SJSA1 (cell line): ENCODE data around the gene SYNDIG1. TPM values are rescaled to one million over a fixed set of nuclear protein-coding genes. Genes with fewer than 3 reads are reported as not detected.

Experiments
- DNase-seq, 2 experiments: peaks; one replicate each; pipeline ENCODE4 v3.0.0-alpha.2; 2015 to 2020; ENCODE audit warnings: low spot score in 2 of 2, low read depth in 1 of 2
- H3K27ac ChIP-seq: fragments of 250-450 bp; sonication (Bioruptor Pico); 2 replicates; pipeline ENCODE4 v1.5.1; 2020; ENCODE audit warnings: mild to moderate bottlenecking, moderate library complexity
- H3K27me3 ChIP-seq: fragments of 250-450 bp; sonication (Bioruptor Pico); replicated peaks from 2 replicates; pipeline ENCODE4 v1.5.1; 2020; ENCODE audit warnings: mild to moderate bottlenecking, moderate library complexity
- H3K36me3 ChIP-seq: fragments of 250-450 bp; sonication (Bioruptor Pico); 2 replicates; pipeline ENCODE4 v1.5.1; 2020; ENCODE audit warnings: mild to moderate bottlenecking
- H3K4me1 ChIP-seq: fragments of 250-450 bp; sonication (Bioruptor Pico); replicated peaks from 2 replicates; pipeline ENCODE4 v1.6.1; 2021; ENCODE audit warnings: mild to moderate bottlenecking
- H3K4me3 ChIP-seq: fragments of 250-450 bp; sonication (Bioruptor Pico); 2 replicates; pipeline ENCODE4 v1.5.1; 2020; ENCODE audit warnings: mild to moderate bottlenecking
- H3K9me3 ChIP-seq: fragments of 250-450 bp; sonication (Bioruptor Pico); replicated peaks from 2 replicates; pipeline ENCODE4 v1.5.1; 2020; ENCODE audit warnings: mild to moderate bottlenecking
- total RNA-seq: library from RNA; depleted of rRNA; stranded (reverse); fragments of >200 nt; shearing (Covaris generic); gene quantifications from 2 replicates; pipeline ENCODE4 v1.2.3, GENCODE V29; 2014

SYNDIG1 gene
- total RNA-seq, 1 experiment from 2014 or later: not detected

DNA sequence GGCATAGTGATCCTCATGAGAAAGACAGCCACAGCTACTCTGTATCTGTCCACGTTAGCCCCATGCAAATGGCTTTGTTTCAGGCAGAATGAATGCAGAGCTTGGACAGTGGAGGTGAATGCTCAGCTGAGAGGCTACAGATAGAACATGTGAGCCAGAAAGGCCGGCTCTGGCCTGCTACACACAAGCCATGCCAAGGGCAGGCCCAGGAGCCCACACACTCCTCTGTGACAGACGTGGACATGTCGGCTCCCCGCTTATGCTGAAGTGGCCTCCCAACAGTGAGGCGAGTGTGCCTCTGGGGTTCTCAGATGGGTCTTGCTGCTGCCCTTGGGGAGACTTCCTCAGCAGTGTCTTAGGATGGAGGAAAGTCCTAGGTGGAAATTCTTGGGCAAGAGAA, 159.6 kb downstream of the SYNDIG1 start:
- DNase-seq: peak in 1 of 2 experiments; percentile 13
- H3K4me1 ChIP-seq: no peaks in the 10 kb centered on the region; the same call in 1 of the 2 replicates
- H3K36me3 ChIP-seq: no peaks in the 10 kb centered on the region
- no peak overlapping the region for H3K27ac ChIP-seq
- H3K4me3 ChIP-seq: no peak overlapping the region
- H3K9me3 ChIP-seq: no peaks in the 10 kb centered on the region
- no peaks in the 10 kb centered on the region for H3K27me3 ChIP-seq

- Histone ChIP-seq H3K4me3 (no peak overlapping the region), H3K27ac (no peak overlapping the region), H3K9me3 (no peaks in the 10 kb centered on the region), H3K36me3 (no peaks in the 10 kb centered on the region), H3K4me1 (peaks cover 5% of the 10 kb centered on the region), H3K27me3 (no peaks in the 10 kb centered on the region)
- DNase-seq: peak in 1 of 2 experiments; percentile 18
These were observed 160.2 kb downstream of the SYNDIG1 start for GRCh38 chr20:24629668-24630067.

DNA sequence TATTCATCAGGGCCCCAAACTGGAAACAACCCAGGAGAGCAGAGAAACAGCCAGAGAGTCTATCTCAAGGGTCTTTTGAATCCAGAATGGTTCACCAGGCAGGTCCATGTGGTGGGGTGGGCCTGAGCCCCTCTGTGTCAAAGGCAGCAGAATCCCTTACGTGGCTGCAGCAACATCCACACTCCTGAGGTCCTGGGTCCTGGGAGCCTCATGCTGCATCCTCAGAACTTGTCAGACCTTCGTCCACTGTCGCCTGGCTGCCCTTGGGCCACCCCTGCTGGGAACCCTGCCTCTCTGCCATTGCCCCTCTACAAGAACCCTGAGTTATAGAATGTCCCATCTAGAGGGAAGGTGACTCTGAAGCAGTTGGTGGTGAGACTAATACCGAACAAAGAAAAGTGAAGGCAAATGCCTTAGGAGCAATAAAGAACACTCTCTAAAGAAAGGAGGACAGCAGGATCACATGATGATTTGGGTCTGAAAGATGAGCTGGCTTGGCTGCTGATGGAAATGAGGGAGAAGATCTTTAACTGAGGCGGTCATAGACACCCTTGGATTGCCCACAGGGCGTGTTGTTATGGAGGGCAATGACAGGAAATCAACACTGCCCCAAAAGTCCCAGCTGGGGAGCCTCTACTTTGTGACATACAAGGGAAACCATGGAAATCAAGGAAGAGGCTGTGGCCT, 161.2 kb downstream of the SYNDIG1 start:
- no peak overlapping the region for H3K27ac ChIP-seq
- peaks cover 15% of the 10 kb centered on the region for H3K4me1 ChIP-seq
- H3K27me3 ChIP-seq: no peaks in the 10 kb centered on the region
- H3K4me3 ChIP-seq: no peak overlapping the region
- peak in 1 of 2 experiments; percentile 21 for DNase-seq
- H3K9me3 ChIP-seq: no peaks in the 10 kb centered on the region
- H3K36me3 ChIP-seq: no peaks in the 10 kb centered on the region

DNA sequence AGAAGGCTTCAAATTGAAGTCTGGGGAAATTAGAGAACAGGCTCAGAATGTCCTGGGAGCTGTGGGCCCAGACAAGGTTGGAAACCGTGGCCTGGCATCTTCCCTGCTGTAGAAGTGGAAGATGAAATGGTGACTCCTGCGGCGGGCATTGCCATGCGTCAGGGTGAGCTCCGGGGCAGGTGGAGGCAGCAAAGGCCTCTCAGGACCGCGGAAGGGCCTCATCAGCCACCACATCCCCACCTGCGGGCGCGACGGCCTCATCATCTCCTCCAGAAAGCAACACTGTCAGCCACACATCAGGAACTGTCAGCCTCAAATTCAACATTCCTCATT, 161.7 kb downstream of the SYNDIG1 start:
- no peak overlapping the region for H3K4me3 ChIP-seq
- H3K27ac ChIP-seq: no peak overlapping the region
- H3K9me3 ChIP-seq: no peaks in the 10 kb centered on the region
- H3K27me3 ChIP-seq: no peaks in the 10 kb centered on the region
- peak in 1 of 2 experiments; percentile 34 for DNase-seq
- no peaks in the 10 kb centered on the region for H3K36me3 ChIP-seq
- H3K4me1 ChIP-seq: peaks cover 18% of the 10 kb centered on the region

DNA sequence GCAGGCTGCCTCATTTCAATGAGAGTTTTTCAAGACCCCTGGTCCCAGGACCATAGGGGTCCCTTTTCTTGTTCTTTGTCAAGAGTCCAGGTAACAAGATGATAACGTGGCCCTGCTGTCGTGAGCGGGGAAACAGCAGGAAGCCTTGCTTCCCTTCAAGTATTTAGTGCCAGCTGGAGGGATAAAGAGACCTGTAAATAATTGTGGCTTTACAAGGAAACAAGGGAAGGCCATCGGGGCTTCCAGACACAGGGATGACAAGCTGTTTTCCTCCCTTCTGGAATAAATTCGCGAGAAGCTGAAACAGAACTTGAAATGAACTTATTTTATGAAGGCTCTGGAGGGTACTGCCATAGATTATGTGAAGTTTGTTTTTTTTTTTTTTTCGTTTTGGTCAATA, 163.2 kb downstream of the SYNDIG1 start:
- Histone ChIP-seq H3K9me3 (no peaks in the 10 kb centered on the region), H3K4me1 (peaks cover 18% of the 10 kb centered on the region), H3K27ac (no peak overlapping the region), H3K27me3 (no peaks in the 10 kb centered on the region), H3K36me3 (no peaks in the 10 kb centered on the region), H3K4me3 (no peak overlapping the region)
- peak in 1 of 2 experiments; percentile 10 for DNase-seq

DNA sequence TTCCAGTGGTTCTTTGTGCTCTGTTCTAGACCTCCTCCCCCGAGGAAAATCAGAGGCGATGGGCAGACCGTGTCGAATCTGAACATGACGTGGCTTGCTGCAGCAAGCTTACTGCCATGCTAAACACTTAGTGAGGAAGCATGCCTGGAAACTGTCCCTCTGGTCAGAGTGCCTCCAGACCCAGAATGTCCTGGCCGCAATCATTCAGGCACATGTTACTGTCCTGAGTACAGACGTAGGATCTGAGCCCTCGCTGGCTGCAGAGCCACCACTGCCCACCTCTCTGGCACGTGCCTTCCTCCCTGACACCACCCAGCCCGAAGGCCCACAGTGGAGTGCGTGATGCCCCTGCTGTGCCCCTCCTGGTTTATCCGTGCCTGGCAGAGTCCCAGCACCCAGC, 163.6 kb downstream of the SYNDIG1 start:
- Histone ChIP-seq H3K4me1 (peaks cover 22% of the 10 kb centered on the region), H3K9me3 (no peaks in the 10 kb centered on the region), H3K36me3 (no peaks in the 10 kb centered on the region), H3K4me3 (no peak overlapping the region), H3K27ac (no peak overlapping the region), H3K27me3 (no peaks in the 10 kb centered on the region)
- DNase-seq: peak in 1 of 2 experiments; percentile 28

DNA sequence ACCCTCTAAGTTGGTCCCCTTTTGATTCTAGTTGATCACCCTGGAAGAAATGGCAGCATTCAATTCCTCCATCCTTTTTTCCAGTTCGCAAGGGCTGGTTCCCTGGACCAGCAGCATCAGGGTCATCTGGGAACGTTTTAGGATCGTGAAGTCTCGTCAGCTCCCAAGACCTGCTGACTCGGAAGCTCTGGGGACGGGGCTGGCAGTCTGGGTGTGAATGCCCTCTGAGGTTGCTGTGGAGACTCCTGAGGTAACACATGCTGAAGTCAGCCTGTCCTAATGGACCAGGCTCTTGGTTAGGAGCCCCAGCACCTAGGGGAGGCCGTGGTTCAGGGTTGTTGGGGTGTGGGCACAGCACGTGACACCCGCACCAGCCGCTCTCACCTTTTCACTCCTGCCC, 164.1 kb downstream of the SYNDIG1 start:
- H3K4me3 ChIP-seq: no peak overlapping the region
- H3K36me3 ChIP-seq: no peaks in the 10 kb centered on the region
- peak in 1 of 2 experiments; percentile 29 for DNase-seq
- no peaks in the 10 kb centered on the region for H3K27me3 ChIP-seq
- no peaks in the 10 kb centered on the region for H3K9me3 ChIP-seq
- H3K4me1 ChIP-seq: peaks cover 26% of the 10 kb centered on the region
- H3K27ac ChIP-seq: no peak overlapping the region

DNA sequence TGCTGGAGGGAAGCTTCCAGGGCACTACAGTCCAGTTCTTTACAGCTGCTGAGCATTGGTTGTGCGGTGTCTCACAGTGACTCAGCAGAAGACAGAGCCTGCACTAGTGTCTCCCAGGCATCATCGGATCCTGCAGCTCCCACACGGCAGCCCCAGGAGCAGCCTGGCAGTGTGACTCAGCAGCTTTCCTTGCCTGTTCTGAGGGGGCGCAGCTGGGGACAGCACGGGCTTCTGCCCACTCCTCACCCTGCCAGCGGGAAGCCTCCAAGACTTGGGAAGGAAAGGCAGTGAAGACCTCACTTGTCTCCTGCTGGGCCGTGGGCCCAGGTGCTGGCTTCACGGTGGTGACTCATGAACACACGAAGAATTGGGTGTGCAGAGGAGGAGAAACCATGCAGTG, 165.4 kb downstream of the SYNDIG1 start:
- no peaks in the 10 kb centered on the region for H3K9me3 ChIP-seq
- no peak overlapping the region for H3K4me3 ChIP-seq
- H3K4me1 ChIP-seq: peaks cover 38% of the 10 kb centered on the region
- peak overlapping the region; percentile 43 for H3K27ac ChIP-seq
- no peaks in the 10 kb centered on the region for H3K36me3 ChIP-seq
- H3K27me3 ChIP-seq: no peaks in the 10 kb centered on the region
- DNase-seq: peak; percentile 78 to 86

DNA sequence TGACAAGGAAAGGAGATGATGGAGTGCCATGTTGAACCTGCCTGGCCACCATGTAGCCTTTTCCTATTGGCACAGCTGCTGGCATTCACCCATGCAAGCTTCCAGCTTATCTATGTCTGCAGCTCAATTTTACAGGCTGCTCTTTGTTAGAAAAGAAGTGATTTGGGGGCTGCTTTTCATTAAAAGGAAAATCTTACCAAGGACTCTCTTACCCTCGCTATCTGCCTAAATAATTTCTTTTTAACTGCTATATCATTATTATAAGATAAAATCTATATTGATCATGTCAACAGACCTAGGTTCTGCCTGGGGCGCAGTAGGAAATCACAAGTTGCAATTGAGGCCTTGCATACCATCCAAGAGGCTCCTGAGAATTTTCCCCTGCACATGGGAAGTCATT, 167.2 kb downstream of the SYNDIG1 start:
- H3K27me3 ChIP-seq: no peaks in the 10 kb centered on the region
- no peak overlapping the region for H3K27ac ChIP-seq
- no peak overlapping the region for H3K4me3 ChIP-seq
- H3K9me3 ChIP-seq: no peaks in the 10 kb centered on the region
- H3K36me3 ChIP-seq: no peaks in the 10 kb centered on the region
- H3K4me1 ChIP-seq: peaks cover 42% of the 10 kb centered on the region
- DNase-seq: no peak

GRCh38 chr20:24637087-24637486, 167.7 kb downstream of the SYNDIG1 start:
- DNase-seq: no peak
- Histone ChIP-seq H3K4me1 (peaks cover 42% of the 10 kb centered on the region), H3K4me3 (no peak overlapping the region), H3K9me3 (no peaks in the 10 kb centered on the region), H3K27ac (no peak overlapping the region), H3K36me3 (no peaks in the 10 kb centered on the region), H3K27me3 (no peaks in the 10 kb centered on the region)

DNA sequence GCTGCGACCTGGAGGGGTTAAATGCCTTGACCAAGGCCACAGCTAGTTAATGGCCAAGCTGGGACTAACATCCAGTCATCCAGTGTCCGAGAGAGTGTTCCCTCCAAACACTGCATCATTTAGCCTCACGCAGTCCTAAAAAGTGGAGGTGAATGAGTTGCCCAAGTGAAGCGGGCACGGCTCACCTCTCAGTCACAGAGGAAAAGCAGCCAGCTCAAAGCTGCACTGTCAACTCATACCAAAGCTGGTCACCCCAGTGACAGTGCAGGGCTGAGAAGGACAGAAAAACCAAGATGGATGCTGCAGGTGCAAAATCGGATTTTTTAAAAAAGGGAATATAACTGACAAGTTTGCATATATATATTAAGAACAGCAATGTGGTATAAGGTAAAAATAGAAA, 168.5 kb downstream of the SYNDIG1 start:
- Histone ChIP-seq H3K4me1 (peaks cover 42% of the 10 kb centered on the region), H3K36me3 (no peaks in the 10 kb centered on the region), H3K27me3 (no peaks in the 10 kb centered on the region), H3K9me3 (no peaks in the 10 kb centered on the region), H3K27ac (no peak overlapping the region), H3K4me3 (no peak overlapping the region)
- DNase-seq: no peak

DNA sequence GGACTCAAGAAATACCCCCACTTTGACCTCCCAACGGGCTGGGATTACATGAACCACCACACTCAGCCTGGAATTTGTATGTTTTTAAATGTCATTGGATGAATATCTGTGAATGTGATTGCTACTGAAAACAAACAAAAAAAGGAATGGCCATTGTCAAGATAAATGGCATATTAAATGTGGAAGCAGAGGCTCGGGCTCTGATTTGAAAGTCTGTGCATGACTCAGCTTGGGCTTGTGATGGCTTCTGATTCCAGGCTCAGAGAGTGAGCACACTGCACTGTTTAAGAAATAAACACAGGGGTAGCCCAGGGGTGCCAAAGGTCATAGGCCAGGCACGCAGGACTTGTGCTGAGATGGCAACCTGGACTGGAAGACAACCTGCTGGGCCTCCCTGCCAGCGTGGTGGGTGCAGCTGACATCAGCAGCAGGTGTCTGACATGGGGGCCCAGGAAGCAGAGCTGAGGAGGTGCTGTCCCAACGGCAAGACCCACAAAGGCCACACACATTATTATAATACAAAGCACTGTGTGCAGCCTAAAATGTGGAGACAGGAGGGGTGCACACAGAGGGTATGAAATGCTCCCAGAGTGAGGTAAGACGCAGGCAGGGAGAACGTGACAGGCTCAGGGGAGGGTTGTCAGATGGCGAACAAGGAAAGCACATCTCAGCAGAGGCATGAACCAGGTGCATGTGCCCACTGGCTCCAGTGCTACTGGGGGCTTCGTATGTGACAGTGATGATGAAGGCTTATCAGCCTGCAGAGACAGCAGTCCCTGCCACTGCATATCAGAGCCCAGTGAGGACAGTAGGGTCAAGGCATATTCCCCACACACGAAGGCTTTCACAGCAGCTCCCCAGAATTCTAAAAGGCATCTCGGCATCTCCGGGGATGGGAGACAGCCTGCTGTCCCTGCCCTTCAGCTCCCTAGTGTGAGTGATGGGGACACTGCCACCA, 169.4 kb downstream of the SYNDIG1 start:
- Histone ChIP-seq H3K27ac (peak overlapping the region; percentile 16; the same call in 1 of the 2 replicates), H3K9me3 (no peaks in the 10 kb centered on the region), H3K27me3 (no peaks in the 10 kb centered on the region), H3K4me1 (peaks cover 42% of the 10 kb centered on the region), H3K4me3 (no peak overlapping the region), H3K36me3 (no peaks in the 10 kb centered on the region)
- peak; percentile 75 to 85 for DNase-seq

- Histone ChIP-seq H3K27ac (no peak overlapping the region), H3K4me3 (no peak overlapping the region), H3K27me3 (no peaks in the 10 kb centered on the region), H3K4me1 (peaks cover 31% of the 10 kb centered on the region), H3K9me3 (no peaks in the 10 kb centered on the region), H3K36me3 (no peaks in the 10 kb centered on the region)
- no peak for DNase-seq
These were observed 170.8 kb downstream of the SYNDIG1 start for GRCh38 chr20:24640276-24640675.

DNA sequence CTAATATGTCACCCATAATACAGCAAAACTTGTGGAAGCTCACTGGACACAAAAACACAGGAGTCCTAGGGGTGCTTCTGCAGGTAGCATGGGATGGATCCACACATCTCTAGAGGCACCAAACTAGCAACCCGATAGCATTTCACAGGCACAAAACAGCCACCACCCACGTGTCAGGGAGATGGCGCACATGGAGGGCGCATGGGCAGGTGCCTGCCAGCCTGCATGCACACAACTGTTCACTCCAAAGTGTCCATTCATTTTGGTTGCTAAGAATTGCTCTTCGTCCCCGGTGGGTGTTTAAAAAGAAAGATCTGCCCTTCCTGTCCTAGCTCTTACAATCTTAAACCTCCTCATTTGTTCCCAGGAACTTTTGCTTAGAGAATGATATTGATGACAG, 171.3 kb downstream of the SYNDIG1 start:
- Histone ChIP-seq H3K9me3 (no peaks in the 10 kb centered on the region), H3K36me3 (no peaks in the 10 kb centered on the region)
- peak in 1 of 2 experiments; percentile 19 for DNase-seq

More for the DNA sequence above, 171.3 kb downstream of the SYNDIG1 start:
- no peak overlapping the region for H3K27ac ChIP-seq
- no peak overlapping the region for H3K4me3 ChIP-seq
- no peaks in the 10 kb centered on the region for H3K27me3 ChIP-seq
- H3K4me1 ChIP-seq: peaks cover 26% of the 10 kb centered on the region
